ENCODE results near the gene TAOK2.

The TAOK2 gene

DNA sequence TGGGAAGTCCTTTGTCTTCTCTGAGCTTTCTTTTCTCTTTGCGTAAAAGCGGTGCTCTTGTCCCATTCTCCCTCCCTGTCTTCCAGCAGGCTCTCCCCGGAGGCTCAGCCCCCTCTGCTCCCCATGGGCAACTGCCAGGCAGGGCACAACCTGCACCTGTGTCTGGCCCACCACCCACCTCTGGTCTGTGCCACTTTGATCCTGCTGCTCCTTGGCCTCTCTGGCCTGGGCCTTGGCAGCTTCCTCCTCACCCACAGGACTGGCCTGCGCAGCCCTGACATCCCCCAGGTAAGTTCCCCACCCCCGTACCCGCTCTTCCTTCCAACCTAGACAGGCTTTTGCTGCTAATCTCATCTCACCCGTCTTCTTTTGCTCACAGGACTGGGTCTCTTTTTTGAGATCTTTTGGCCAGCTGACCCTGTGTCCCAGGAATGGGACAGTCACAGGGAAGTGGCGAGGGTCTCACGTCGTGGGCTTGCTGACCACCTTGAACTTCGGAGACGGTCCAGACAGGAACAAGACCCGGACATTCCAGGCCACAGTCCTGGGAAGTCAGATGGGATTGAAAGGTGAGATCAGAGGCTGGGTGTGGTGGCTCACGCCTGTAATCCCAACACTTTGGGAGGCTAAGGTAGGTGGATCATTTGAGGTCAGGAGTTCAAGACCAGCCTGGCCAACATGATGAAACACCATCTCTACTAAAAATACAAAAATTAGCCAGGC lies 10.5 kb upstream of the TAOK2 start:
- no peak for DNase-seq (ENCODE audit: low read depth in 2 of 2)

DNA sequence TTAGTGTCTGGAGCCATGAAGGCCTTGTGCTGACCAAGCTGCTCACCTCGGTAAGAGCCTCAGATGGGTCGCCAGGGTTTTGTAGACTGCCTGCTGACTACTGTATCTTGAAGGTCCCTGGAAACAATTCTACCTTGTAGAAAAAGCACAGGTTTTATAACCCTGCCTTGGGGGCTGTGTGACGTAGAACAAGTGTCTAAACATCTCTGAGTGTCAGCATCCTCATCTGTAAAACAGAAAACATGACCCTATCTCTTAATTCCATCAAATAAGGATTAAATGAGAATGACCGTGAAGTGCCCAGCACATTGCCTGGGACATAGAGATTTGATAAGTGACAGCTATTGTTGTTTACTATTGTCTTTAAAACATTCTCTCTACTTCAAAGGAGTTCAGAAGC lies 5.5 kb upstream of the TAOK2 start:
- no peak for DNase-seq (ENCODE audit: low read depth in 2 of 2)

DNA sequence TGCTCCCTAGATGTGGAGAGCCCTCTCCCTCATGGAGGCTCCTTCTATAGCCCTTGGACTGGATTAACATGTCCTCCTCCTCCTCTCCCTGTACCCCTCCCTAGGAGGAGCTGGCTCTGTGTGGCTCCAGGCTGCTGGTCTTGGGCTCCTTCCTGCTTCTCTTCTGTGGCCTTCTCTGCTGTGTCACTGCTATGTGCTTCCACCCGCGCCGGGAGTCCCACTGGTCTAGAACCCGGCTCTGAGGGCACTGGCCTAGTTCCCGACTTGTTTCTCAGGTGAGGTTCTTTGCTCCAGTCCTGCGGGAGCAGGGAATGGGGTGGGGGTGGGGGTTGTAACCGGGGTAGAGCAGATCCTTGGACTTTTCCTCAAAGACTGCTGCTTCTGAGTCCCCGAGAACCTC lies 2.4 kb upstream of the TAOK2 start:
- DNase-seq (ENCODE audit: low read depth in 2 of 2) = no peak

DNA sequence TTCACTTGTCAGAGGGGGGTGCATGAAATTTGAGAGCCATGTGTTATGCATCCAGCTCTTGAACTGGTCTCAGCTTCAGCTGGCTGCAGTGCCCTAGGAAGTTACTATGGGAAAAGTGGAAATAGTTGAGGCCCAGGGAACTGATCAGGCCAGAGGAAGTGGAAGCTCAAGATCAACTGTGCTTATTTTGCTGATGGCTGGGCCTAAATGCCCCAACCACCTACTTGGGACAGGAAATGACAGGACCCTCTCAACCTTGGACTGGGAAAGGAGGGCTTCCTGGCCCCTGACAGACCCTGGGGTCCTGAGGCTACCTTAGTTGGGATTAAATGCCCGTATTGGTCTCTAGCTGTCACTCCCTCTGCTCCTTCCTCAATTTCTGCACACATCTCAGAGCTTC lies 1.2 kb upstream of the TAOK2 start:
- DNase-seq (ENCODE audit: low read depth in 2 of 2) = no peak

DNA sequence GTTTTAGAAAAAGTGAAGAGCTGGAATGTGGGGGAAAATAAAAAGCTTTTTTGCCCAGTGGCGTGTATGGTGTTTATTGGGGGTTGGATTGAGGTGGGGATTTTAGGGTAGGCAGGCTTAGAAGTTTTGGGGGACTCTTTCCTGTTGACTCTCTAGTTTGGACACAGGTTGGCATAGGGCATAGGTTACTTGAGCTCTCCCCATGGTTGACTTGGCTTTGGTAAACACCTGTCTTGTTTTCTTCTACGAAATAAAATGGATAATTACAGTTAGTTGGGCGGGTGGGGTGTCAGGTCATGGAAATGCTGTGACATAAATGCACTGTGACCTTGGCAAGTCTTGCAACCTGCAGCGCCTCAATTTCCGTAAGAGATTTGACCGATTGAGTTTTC lies 680 bp upstream of the TAOK2 start:
- DNase-seq (ENCODE audit: low read depth in 2 of 2) = no peak

DNA sequence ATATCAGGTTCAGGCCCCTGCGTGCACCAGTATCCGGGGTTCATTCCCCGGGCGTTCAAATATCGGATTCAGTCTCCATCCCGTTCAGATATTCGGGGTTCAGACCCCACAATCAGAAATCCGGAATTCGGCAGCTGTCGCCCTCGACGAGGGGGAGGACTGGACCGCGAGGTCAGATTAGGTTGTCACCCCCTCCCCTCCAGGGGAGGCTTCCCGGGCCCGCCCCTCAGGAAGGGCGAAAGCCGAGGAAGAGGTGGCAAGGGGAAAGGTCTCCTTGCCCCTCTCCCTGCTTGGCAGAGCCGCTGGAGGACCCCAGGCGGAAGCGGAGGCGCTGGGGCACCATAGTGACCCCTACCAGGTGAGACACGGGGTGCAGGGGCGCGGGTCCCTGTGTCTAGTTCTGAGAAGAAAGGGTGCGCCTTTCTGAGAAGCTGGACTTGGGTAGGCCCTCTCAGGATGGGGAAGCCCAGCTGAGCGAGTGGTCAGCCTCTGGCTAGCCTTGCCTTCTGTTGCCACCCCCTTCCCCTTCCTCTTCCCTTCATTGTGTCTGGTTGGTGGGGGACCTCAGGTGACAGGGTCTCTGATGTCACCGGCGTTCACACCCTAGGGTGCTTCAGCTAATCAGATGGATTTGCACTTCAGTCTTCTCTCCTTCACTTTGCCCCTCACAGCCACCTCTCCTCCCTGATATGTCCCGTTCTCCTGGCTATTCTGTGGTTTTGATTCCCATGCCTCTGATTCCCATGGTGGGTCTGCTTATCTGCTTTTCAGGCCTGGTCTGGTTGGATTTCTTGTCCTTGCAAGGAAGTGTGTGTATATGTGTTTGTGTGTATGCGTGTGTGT lies 844 bp downstream of the TAOK2 start:
- DNase-seq (ENCODE audit: low read depth in 2 of 2) = no peak

DNA sequence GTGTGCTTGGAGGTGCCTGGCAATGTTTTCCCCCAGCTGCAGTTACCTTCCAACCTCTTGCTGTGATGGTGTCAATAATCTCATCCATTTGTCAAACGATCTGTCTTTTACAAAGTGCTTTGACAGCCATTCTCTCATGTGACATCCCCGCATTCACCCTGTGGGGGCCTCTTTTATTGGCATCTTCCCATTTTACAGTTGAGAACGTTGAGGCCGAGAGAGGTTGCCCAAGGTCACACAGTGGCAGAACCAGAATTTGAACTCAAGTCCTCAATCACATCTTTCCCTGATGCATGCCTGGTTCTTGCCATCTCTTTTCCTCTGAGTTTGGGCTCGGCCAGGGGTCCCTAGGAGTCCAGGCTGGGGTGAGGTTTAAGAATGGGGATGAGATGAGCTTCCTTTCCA lies 1.5 kb downstream of the TAOK2 start:
- no peak for DNase-seq (ENCODE audit: low read depth in 2 of 2)

DNA sequence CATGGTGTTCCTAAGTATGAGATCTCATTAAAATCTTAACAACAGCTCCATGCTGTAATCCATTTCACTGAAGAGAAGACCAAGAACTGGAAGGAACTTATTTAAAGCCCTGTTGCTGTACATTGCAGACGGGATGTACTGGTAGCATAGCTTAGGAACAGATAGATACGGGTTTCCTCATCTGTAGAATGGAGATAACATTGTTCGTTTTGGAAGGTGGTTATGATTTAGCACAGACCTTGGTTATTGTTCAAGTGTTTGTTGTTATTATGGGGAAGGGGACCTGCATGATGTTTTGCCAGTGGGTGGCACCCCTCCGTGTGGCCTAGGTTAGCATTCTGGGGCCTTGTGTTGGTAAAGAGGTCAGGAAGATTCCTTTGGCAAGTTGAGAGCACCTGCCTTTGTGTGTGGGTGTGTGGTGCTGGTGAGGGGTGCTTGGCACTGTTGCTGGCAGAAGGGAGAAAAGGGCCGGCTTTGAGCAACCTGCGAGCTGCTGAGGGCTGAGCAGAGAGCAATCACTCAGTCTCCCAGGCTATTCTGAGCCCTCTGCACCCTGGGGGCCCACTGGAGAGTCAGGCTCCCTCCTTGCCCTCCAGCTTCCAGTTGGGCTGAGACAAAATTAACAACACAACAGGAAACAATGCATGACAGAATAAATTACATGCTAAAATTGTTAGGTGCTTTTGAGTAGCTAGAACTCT lies 2.3 kb downstream of the TAOK2 start:
- no peak for DNase-seq (ENCODE audit: low read depth in 2 of 2)

DNA sequence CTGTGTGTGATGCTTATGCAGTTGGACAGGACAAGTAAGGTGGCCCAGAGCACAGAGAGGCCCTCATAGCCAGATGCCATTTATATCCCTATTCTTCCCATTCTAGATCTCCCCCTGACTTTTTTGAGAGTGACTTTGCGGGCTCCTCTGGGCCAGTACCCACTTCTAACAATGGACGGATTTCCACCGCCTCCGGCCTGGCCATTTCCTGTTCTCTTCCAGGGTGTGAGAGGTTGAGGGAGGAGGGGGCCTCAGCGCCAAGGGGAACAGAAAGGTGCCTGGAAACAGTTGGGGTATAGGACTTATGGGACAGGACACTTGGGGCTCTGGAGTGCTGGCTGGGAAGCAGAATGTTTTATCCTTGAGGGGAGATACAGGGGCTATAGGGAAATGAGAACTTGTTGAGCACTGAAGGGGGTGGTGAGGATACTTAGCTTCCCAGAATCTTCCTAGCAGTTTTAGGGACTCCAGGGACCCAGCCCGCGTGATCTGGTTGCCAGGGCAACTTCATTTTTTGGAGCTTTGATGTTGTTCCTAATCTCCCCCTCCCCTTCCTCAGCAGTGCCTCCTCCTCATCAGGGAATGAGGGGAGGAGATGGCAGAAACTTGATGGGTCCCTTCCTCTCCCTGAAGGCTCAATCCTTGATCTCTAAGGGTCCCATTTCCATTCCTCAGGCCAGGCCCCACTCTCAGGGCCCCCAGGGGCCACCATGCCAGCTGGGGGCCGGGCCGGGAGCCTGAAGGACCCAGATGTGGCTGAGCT lies 3.6 kb downstream of the TAOK2 start:
- DNase-seq (ENCODE audit: low read depth in 2 of 2) = no peak

DNA sequence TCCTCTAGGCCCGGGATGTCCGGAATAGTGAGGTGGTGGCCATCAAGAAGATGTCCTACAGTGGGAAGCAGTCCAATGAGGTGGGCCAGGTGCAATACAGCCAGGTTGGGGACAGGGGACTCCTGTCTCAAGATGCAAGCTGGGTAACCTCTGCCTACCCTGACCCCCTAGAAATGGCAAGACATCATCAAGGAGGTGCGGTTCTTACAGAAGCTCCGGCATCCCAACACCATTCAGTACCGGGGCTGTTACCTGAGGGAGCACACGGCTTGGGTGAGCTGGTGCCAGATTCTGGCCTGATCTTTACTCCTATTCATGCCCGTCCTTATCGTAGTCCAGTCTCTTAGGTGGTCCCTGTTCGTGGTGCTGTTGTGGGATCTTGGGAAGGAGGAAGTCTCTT lies 4.4 kb downstream of the TAOK2 start:
- no peak for DNase-seq (ENCODE audit: low read depth in 2 of 2)

DNA sequence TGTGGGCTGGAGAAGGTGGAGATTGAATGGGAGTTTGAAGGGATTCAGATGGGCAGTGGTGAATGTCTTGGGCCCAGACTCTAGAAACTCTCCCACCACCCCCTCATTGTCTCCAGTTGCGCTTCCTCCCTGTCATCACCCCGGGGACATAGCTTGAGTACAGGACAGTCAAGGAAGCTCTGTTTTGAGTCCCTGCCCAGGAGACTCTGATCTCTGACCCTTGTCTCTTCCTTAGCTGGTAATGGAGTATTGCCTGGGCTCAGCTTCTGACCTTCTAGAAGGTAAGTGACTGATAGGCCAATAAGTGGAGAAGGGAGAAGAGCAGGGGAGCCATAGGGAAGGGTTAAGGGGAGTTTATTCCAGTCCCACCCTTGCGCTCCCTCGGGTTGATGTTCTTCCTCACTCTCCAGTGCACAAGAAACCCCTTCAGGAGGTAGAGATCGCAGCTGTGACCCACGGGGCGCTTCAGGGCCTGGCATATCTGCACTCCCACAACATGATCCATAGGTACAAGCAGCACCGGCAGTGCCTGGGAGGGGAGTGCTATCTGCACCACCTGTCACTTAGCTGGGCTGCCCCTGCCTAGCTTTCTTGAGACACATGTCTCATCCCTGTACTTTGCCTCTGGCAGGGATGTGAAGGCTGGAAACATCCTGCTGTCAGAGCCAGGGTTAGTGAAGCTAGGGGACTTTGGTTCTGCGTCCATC lies 5.0 kb downstream of the TAOK2 start:
- DNase-seq (ENCODE audit: low read depth in 2 of 2) = no peak

DNA sequence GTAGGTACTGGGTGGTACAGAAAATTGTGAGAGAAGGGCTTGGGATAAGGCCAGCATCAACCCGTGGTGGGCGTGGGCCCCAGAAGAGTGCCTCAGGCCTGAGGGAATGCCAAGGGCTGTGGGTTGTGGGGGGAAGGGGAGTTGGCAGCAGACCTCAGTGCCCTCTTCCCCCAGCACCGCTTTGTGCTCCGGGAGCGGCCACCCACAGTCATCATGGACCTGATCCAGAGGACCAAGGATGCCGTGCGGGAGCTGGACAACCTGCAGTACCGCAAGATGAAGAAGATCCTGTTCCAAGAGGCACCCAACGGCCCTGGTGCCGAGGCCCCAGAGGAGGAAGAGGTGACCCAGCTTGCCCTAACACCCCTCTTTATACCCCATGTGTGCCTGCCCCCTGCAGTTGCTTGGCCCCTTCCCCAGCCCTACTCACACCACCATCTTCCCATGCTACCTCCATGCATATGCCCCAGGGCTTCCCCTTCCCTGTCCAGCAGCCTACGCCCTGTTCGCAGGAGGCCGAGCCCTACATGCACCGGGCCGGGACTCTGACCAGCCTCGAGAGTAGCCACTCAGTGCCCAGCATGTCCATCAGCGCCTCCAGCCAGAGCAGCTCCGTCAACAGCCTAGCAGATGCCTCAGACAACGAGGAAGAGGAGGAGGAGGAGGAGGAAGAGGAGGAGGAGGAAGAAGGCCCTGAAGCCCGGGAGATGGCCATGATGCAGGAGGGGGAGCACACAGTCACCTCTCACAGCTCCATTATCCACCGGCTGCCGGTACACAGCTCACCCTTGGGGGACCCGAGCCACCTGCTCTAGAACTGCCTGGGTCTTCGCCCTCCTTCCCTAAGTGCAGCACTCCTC lies 9.1 kb downstream of the TAOK2 start:
- DNase-seq (ENCODE audit: low read depth in 2 of 2) = no peak

DNA sequence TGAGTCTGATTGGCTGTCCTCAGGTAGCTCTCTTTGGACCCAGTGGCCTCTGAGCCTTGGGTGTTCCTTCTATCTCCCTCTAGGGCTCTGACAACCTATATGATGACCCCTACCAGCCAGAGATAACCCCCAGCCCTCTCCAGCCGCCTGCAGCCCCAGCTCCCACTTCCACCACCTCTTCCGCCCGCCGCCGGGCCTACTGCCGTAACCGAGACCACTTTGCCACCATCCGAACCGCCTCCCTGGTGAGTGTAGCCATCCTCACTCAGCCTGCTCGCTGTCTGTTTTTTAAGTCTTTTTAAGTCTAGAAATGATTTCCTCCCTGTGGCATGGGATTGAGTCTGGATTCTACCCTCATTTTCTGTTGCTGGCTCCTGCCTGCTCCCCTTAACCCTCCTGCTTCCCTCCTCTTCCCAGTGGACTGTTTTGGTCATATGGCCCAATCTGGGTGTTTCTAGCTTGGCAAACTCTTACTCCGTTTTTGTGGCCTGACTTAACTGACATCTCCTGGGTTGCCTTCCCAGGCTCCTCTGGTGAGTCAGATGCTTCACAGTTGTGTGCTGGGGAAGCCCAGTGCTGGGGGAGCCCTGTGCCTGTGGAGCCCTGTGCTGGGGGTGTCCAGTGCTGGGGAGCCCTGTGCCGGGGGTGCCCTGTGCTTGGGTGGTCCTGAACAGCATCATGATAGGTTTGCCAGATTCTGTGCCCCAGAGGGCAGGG lies 9.9 kb downstream of the TAOK2 start:
- no peak for DNase-seq (ENCODE audit: low read depth in 2 of 2)

DNA sequence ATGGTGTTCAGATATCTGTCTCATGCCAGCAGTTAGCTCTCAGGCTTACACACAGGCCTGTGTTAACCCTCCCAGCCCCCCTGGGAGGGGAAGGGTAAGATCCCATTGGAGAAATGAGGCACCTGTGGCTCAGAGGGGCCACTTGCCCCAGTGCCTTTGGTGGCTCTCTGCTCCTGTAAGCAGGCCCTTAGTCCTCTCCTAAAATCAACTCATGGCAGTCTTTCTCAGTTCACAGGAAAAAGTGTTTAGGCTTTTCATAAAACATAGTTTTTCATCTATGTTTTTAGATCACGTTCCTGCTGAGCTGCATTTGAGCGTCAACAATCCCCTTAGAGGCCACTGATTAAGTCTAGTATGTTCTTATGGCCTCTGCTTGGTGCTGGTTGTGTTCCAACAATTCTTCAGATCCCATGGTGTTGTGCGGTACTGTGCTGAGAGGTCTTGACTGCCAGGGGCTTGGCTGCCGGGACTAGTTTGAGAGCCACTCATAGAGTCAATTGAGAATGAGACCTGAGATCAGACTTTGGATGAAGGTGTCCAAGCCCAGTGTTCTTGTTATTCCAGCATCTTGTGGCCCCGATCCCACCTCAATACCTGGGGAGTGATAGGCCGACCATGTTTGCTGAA lies 10.6 kb downstream of the TAOK2 start:
- no peak for DNase-seq (ENCODE audit: low read depth in 2 of 2)

DNA sequence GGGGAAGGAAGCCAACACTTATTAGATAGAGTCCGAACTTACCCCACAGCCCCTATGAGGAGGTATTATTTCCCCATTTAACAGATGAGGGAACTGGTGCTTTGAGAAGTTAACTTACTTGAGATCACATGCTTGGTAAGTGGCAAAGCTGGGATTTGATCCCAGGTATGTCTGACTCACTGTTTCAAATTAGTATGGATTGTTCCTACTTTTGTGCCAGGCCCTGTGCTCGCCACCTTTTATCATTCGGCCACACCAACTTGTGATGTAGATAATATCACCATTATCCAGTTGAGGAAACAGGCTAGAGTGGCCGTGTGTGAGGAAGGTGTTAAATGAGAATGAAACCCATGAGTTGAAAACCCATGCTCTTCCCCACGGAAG lies 11.1 kb downstream of the TAOK2 start:
- no peak for DNase-seq (ENCODE audit: low read depth in 2 of 2)

DNA sequence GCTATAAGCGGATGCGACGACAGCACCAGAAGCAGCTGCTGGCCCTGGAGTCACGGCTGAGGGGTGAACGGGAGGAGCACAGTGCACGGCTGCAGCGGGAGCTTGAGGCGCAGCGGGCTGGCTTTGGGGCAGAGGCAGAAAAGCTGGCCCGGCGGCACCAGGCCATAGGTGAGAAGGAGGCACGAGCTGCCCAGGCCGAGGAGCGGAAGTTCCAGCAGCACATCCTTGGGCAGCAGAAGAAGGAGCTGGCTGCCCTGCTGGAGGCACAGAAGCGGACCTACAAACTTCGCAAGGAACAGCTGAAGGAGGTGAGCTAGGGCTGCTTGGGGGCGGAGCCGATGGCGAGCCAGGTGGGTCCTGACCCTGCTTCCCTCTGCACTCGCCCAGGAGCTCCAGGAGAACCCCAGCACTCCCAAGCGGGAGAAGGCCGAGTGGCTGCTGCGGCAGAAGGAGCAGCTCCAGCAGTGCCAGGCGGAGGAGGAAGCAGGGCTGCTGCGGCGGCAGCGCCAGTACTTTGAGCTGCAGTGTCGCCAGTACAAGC lies 11.7 kb downstream of the TAOK2 start:
- no peak for DNase-seq (ENCODE audit: low read depth in 2 of 2)

DNA sequence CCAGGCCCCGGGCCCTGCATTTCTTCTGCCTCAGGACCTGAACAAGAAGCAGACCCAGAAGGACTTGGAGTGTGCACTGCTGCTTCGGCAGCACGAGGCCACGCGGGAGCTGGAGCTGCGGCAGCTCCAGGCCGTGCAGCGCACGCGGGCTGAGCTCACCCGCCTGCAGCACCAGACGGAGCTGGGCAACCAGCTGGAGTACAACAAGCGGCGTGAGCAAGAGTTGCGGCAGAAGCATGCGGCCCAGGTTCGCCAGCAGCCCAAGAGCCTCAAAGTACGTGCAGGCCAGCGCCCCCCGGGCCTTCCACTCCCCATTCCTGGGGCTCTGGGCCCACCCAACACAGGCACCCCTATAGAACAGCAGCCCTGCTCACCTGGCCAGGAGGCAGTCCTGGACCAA lies 12.6 kb downstream of the TAOK2 start:
- DNase-seq (ENCODE audit: low read depth in 2 of 2) = no peak

DNA sequence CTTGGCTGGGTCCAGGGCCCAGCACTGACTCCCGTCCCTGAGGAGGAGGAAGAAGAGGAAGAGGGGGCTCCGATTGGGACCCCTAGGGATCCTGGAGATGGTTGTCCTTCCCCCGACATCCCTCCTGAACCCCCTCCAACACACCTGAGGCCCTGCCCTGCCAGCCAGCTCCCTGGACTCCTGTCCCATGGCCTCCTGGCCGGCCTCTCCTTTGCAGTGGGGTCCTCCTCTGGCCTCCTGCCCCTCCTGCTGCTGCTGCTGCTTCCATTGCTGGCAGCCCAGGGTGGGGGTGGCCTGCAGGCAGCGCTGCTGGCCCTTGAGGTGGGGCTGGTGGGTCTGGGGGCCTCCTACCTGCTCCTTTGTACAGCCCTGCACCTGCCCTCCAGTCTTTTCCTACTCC lies 13.3 kb downstream of the TAOK2 start:
- DNase-seq (ENCODE audit: low read depth in 2 of 2) = no peak
